ENCODE results near the gene RPL10. TPM values are rescaled to one million over a fixed set of nuclear protein-coding genes. Genes with fewer than 3 reads are reported as not detected.
A peak's percentile ranks its signal among the peaks of the same experiment; 100 is the strongest.

Gene RPL10
- total RNA-seq, 1 experiment from 2014 or later = 2,110 TPM

DNA sequence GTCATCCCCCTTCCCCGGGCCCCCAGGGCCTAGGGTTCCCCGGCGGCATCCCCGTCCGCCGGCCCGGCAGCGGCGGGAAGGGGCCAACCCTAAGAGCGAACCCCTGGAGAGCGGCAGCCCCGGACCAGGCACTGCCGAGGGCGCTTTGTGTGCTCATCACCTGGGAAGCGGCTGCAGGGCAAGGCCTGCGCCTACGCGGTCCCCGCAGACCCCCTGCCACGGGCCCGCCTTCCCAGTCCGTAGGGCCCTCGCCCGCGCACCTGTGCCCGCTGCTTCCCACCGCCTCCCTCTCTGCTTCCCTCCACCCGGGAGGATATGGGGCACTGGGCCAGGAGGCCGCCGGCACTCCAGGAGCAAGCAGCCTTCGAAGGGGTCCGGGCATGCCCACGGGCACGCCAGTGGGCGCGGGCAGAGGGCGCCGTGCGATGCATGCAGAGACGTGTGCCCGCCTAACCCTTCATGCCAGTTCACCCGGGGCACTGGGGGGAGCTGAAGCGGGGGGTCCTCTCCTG lies 26.3 kb upstream of the RPL10 start:
- DNase-seq = no peak

More for the DNA sequence above, 26.3 kb upstream of the RPL10 start:
- Histone ChIP-seq H3K79me2 (ENCODE audit: insufficient read depth, low read length) (peaks cover 17% of the 10 kb centered on the region; the same call in 1 of the 2 replicates), H3K9me3 (ENCODE audit: control insufficient read depth, low read depth, low read length) (no peaks in the 10 kb centered on the region), H2BK12ac (ENCODE audit: insufficient read length, low read depth, low read length) (no peak overlapping the region), H4K20me1 (ENCODE audit: control insufficient read depth, insufficient read depth, insufficient read length) (no peaks in the 10 kb centered on the region), H2AFZ (ENCODE audit: low read length) (no peak overlapping the region), H3K18ac (ENCODE audit: insufficient read length, low read depth, low read length) (no peak overlapping the region), H3K4me2 (ENCODE audit: insufficient read depth, insufficient read length, low read length) (peak overlapping the region; percentile 34), H3K27ac (ENCODE audit: insufficient read length, low read depth, low read length) (no peak overlapping the region), H2BK20ac (ENCODE audit: low read depth, low read length, poor library complexity, severe bottlenecking) (no peak overlapping the region), H3K9ac (ENCODE audit: extremely low read depth, insufficient read length, low read length) (no peak overlapping the region), H3K23me2 (ENCODE audit: insufficient read length, low read depth, low read length, poor library complexity, severe bottlenecking) (peaks cover 5% of the 10 kb centered on the region), H4K5ac (ENCODE audit: insufficient read length, low read depth, low read length) (no peak overlapping the region), H3T11ph (ENCODE audit: low read length) (no peak overlapping the region), H3K27me3 (ENCODE audit: insufficient read depth, low read length) (no peaks in the 10 kb centered on the region), H2BK120ac (ENCODE audit: low read depth, low read length, poor library complexity, severe bottlenecking) (no peak overlapping the region), H3K14ac (ENCODE audit: insufficient read depth, low read length) (no peak overlapping the region; the same call in 1 of the 2 replicates), H4K8ac (replicated peaks; ENCODE audit: insufficient read length, low read depth, low read length) (no peak overlapping the region), H3K23ac (ENCODE audit: insufficient read length, low read depth, low read length) (no peak overlapping the region), H3K79me1 (ENCODE audit: insufficient read depth, low read depth, low read length, poor library complexity, severe bottlenecking) (no peaks in the 10 kb centered on the region), H3K56ac (ENCODE audit: insufficient read length, low read depth, low read length) (no peak overlapping the region), H4K91ac (ENCODE audit: insufficient read length, low read depth, low read length) (no peak overlapping the region), H2BK15ac (ENCODE audit: low read depth, low read length) (no peak overlapping the region), H2BK5ac (ENCODE audit: insufficient read length, low read length) (no peak overlapping the region), H2AK5ac (ENCODE audit: insufficient read length, low read length) (no peak overlapping the region), H3K4me1 (ENCODE audit: insufficient read depth, low read length) (no peaks in the 10 kb centered on the region), H3K4ac (ENCODE audit: low read depth, low read length) (no peak overlapping the region)
- no CpG with 5 or more reads among the region's 43 CpGs for WGBS (ENCODE audit: extremely low coverage, insufficient read length, low lambda C conversion rate)
- Mint-ChIP-seq H3K9me3 (peaks cover 46 to 50% of the 10 kb centered on the region in 2 experiments), H3K4me3 (peak overlapping the region; percentile 54 to 63; a peak in 4 of 5 replicates), H3K27me3 (ENCODE audit: low read depth) (peaks cover 5% of the 10 kb centered on the region), H3K27ac (no peak overlapping the region), H3K4me1 (peaks cover 2 to 23% of the 10 kb centered on the region in 2 experiments; a peak in 3 of 4 replicates), H3K36me3 (ENCODE audit: insufficient read depth in 1 of 3, low read depth in 3 of 3) (peaks cover 19 to 28% (median 20%) of the 10 kb centered on the region in 3 experiments)
- TF ChIP-seq, protein P1, sequence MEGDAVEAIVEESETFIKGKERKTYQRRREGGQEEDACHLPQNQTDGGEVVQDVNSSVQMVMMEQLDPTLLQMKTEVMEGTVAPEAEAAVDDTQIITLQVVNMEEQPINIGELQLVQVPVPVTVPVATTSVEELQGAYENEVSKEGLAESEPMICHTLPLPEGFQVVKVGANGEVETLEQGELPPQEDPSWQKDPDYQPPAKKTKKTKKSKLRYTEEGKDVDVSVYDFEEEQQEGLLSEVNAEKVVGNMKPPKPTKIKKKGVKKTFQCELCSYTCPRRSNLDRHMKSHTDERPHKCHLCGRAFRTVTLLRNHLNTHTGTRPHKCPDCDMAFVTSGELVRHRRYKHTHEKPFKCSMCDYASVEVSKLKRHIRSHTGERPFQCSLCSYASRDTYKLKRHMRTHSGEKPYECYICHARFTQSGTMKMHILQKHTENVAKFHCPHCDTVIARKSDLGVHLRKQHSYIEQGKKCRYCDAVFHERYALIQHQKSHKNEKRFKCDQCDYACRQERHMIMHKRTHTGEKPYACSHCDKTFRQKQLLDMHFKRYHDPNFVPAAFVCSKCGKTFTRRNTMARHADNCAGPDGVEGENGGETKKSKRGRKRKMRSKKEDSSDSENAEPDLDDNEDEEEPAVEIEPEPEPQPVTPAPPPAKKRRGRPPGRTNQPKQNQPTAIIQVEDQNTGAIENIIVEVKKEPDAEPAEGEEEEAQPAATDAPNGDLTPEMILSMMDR (conservative IDR thresholded peaks at IDR 0.05) = no peak
